Stimulated activated memory B cell treated with anti-CD40 and anti-IgM and Interleukin-4, amounts not matched to agents 10 μg/mL and 1 μg/mL and 100 μg/mL, for 72 hours (primary cell): Measurements from ENCODE around the gene INPP4A.
"Not testable (repeated sequence)": the region's sequence is repeated elsewhere in the genome, so short reads cannot be mapped to it uniquely, and the experiment has no call there.

Source experiments
- ATAC-seq: fragments of 150-1000 bp; cut with Tn5 transposase; 2 replicates; pipeline ENCODE4 v1.10.0; 2021
- H3K27ac Mint-ChIP-seq: one replicate; pipeline ENCODE4 v1.8.0; 2022; ENCODE audit warnings: mild to moderate bottlenecking, mixed read lengths
- H3K27me3 Mint-ChIP-seq: one replicate; pipeline ENCODE4 v1.8.0; 2022; ENCODE audit warnings: mixed read lengths
- H3K36me3 Mint-ChIP-seq: one replicate; pipeline ENCODE4 v1.8.0; 2022; ENCODE audit warnings: mixed read lengths
- H3K4me1 Mint-ChIP-seq: one replicate; pipeline ENCODE4 v1.8.0; 2022; ENCODE audit warnings: mixed read lengths
- H3K4me3 Mint-ChIP-seq: one replicate; pipeline ENCODE4 v1.8.0; 2022; ENCODE audit warnings: mild to moderate bottlenecking, moderate library complexity, mixed read lengths
- H3K9me3 Mint-ChIP-seq: one replicate; pipeline ENCODE4 v1.8.0; 2022; ENCODE audit warnings: mixed read lengths

INPP4A gene

GRCh38 chr2:98422449-98422848 lies 22.2 kb upstream of the INPP4A start:
- Mint-ChIP-seq H3K4me3 (no peak overlapping the region), H3K27me3 (no peaks in the 10 kb centered on the region), H3K27ac (no peak overlapping the region), H3K36me3 (peaks cover 14% of the 10 kb centered on the region), H3K4me1 (no peaks in the 10 kb centered on the region), H3K9me3 (peaks cover 14% of the 10 kb centered on the region)
- ATAC-seq: no peak

- Mint-ChIP-seq H3K27ac (no peak overlapping the region), H3K36me3 (peaks cover 13% of the 10 kb centered on the region), H3K9me3 (peaks cover 9% of the 10 kb centered on the region), H3K27me3 (no peaks in the 10 kb centered on the region), H3K4me1 (no peaks in the 10 kb centered on the region), H3K4me3 (no peak overlapping the region)
- ATAC-seq: no peak
These were observed 17.9 kb upstream of the INPP4A start for GRCh38 chr2:98426771-98427170.

GRCh38 chr2:98432145-98432544 lies 12.5 kb upstream of the INPP4A start:
- Mint-ChIP-seq H3K27me3 (peaks cover 8% of the 10 kb centered on the region), H3K4me1 (peaks cover 7% of the 10 kb centered on the region), H3K36me3 (peaks cover 5% of the 10 kb centered on the region), H3K9me3 (peaks cover 5% of the 10 kb centered on the region), H3K27ac (no peak overlapping the region), H3K4me3 (no peak overlapping the region)
- ATAC-seq: no peak

GRCh38 chr2:98433363-98433964 lies 11.2 kb upstream of the INPP4A start:
- Mint-ChIP-seq H3K27ac (no peak overlapping the region), H3K4me3 (no peak overlapping the region), H3K36me3 (peaks cover 5% of the 10 kb centered on the region), H3K4me1 (peaks cover 7% of the 10 kb centered on the region), H3K27me3 (peaks cover 8% of the 10 kb centered on the region), H3K9me3 (peaks cover 5% of the 10 kb centered on the region)
- peak; percentile 41 for ATAC-seq

GRCh38 chr2:98434492-98434891 lies 10.2 kb upstream of the INPP4A start:
- H3K4me1 Mint-ChIP-seq: peaks cover 7% of the 10 kb centered on the region
- H3K9me3 Mint-ChIP-seq: peaks cover 15% of the 10 kb centered on the region
- H3K27me3 Mint-ChIP-seq: peaks cover 8% of the 10 kb centered on the region
- H3K4me3 Mint-ChIP-seq: no peak overlapping the region
- no peak for ATAC-seq
- peaks cover 5% of the 10 kb centered on the region for H3K36me3 Mint-ChIP-seq
- H3K27ac Mint-ChIP-seq: no peak overlapping the region

- ATAC-seq, H3K4me3 Mint-ChIP-seq, H3K4me1 Mint-ChIP-seq, H3K27ac Mint-ChIP-seq, H3K36me3 Mint-ChIP-seq, H3K27me3 Mint-ChIP-seq: not testable (repeated sequence)
- peaks cover 23% of the 10 kb centered on the region for H3K9me3 Mint-ChIP-seq
These were observed 9.0 kb upstream of the INPP4A start for GRCh38 chr2:98435670-98436069.

GRCh38 chr2:98436734-98437133 lies 7.9 kb upstream of the INPP4A start:
- no peak overlapping the region for H3K4me3 Mint-ChIP-seq
- H3K27me3 Mint-ChIP-seq: peaks cover 8% of the 10 kb centered on the region
- peaks cover 23% of the 10 kb centered on the region for H3K9me3 Mint-ChIP-seq
- ATAC-seq: no peak
- H3K27ac Mint-ChIP-seq: no peak overlapping the region
- peaks cover 11% of the 10 kb centered on the region for H3K4me1 Mint-ChIP-seq
- peaks cover 5% of the 10 kb centered on the region for H3K36me3 Mint-ChIP-seq

- Mint-ChIP-seq H3K9me3 (peaks cover 19% of the 10 kb centered on the region), H3K36me3 (no peaks in the 10 kb centered on the region), H3K4me3 (no peak overlapping the region), H3K27ac (no peak overlapping the region), H3K4me1 (peaks cover 6% of the 10 kb centered on the region), H3K27me3 (peaks cover 8% of the 10 kb centered on the region)
- ATAC-seq: peak; percentile 61
These were observed 6.2 kb upstream of the INPP4A start for GRCh38 chr2:98438190-98439133.

GRCh38 chr2:98441706-98442450 lies 2.8 kb upstream of the INPP4A start:
- H3K27ac Mint-ChIP-seq: no peak overlapping the region
- H3K4me3 Mint-ChIP-seq: no peak overlapping the region
- H3K4me1 Mint-ChIP-seq: peaks cover 27% of the 10 kb centered on the region
- H3K36me3 Mint-ChIP-seq: no peaks in the 10 kb centered on the region
- no peak for ATAC-seq
- peaks cover under 1% of the 10 kb centered on the region for H3K27me3 Mint-ChIP-seq
- peaks cover 18% of the 10 kb centered on the region for H3K9me3 Mint-ChIP-seq

- H3K9me3 Mint-ChIP-seq: peaks cover 18% of the 10 kb centered on the region
- no peaks in the 10 kb centered on the region for H3K27me3 Mint-ChIP-seq
- H3K4me1 Mint-ChIP-seq: peaks cover 28% of the 10 kb centered on the region
- H3K27ac Mint-ChIP-seq: no peak overlapping the region
- no peaks in the 10 kb centered on the region for H3K36me3 Mint-ChIP-seq
- no peak for ATAC-seq
- no peak overlapping the region for H3K4me3 Mint-ChIP-seq
These were observed 2.2 kb upstream of the INPP4A start for GRCh38 chr2:98442488-98442887.

GRCh38 chr2:98445177-98445682 lies 572 bp downstream of the INPP4A start:
- H3K27me3 Mint-ChIP-seq: no peaks in the 10 kb centered on the region
- peak; percentile 72 for ATAC-seq
- peaks cover 2% of the 10 kb centered on the region for H3K9me3 Mint-ChIP-seq
- H3K36me3 Mint-ChIP-seq: no peaks in the 10 kb centered on the region
- peaks cover 28% of the 10 kb centered on the region for H3K4me1 Mint-ChIP-seq
- H3K4me3 Mint-ChIP-seq: peak overlapping the region; percentile 90
- H3K27ac Mint-ChIP-seq: peak overlapping the region; percentile 89

GRCh38 chr2:98445683-98446581 lies 1.3 kb downstream of the INPP4A start:
- Mint-ChIP-seq H3K36me3 (no peaks in the 10 kb centered on the region), H3K4me3 (peak overlapping the region; percentile 90), H3K4me1 (peaks cover 34% of the 10 kb centered on the region), H3K27me3 (no peaks in the 10 kb centered on the region), H3K27ac (peak overlapping the region; percentile 89), H3K9me3 (no peaks in the 10 kb centered on the region)
- ATAC-seq: no peak

- ATAC-seq: no peak
- H3K4me1 Mint-ChIP-seq: peaks cover 35% of the 10 kb centered on the region
- H3K9me3 Mint-ChIP-seq: no peaks in the 10 kb centered on the region
- no peaks in the 10 kb centered on the region for H3K27me3 Mint-ChIP-seq
- H3K4me3 Mint-ChIP-seq: no peak overlapping the region
- H3K36me3 Mint-ChIP-seq: no peaks in the 10 kb centered on the region
- H3K27ac Mint-ChIP-seq: no peak overlapping the region
These were observed 2.2 kb downstream of the INPP4A start for GRCh38 chr2:98446850-98447249.

- H3K9me3 Mint-ChIP-seq: no peaks in the 10 kb centered on the region
- H3K4me3 Mint-ChIP-seq: no peak overlapping the region
- H3K27me3 Mint-ChIP-seq: no peaks in the 10 kb centered on the region
- ATAC-seq: no peak
- no peak overlapping the region for H3K27ac Mint-ChIP-seq
- peaks cover 53% of the 10 kb centered on the region for H3K4me1 Mint-ChIP-seq
- H3K36me3 Mint-ChIP-seq: no peaks in the 10 kb centered on the region
These were observed 3.9 kb downstream of the INPP4A start for GRCh38 chr2:98448441-98449145.
